ENCODE data around the gene RANGRF. TPM values are rescaled to one million over a fixed set of nuclear protein-coding genes. Genes with fewer than 3 reads are reported as not detected.

Gene RANGRF
- total and polyA plus RNA-seq, 2 donors (not counting 1 experiment from before 2014, with no cell fraction given) = 48.8 to 83.2 TPM

DNA sequence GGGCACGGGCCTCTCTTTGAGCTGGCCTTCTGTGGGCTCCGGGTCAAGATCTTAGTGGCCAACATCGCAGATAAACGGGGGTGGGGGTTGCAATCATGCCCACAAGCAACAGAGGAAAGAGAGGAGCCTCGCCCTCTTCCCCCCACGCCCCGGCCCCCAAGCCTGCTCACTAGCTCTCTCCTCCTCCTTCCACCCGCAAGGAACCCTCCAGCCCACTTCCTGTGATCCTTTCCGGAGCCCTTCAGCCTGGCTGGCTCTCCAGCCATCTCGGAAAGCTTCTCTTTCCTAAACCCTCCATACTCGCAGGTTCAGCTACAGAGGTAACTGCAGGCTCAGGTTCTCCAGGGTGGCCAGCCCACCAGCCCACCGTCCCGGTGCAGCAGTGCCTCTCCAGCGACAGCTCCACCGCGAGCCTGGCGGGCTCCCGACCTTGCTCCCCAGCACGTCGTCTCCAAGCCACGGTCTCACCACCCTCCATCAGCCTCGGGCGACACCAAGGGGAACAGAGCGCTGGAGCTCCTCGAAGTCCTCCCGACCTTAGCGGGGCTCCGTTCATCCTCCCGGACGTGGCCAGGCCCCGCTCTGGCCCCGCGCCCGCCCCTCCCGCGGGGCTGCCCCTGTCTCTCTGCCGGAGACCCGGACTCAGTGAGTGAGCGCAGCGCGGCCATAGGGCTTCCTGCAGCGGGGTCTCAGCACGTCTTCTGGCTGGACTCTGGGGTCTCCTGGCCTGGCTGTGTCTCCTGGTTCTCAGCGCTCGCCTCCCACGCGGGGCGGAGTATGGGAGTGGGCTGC lies 38.2 kb downstream of the RANGRF start:
- POLR2A ChIA-PET = no interaction called here
- peaks cover 0 to 45% (median 17%) of the 10 kb centered on the region in 4 experiments for H3K27me3 ChIP-seq (replicated peaks in 1 of 4; ENCODE audit: control extremely low read depth in 1 of 4, control insufficient read depth in 3 of 4, insufficient read depth in 4 of 4, low read length in 3 of 4)
- no peak for TF ChIP-seq EZH2 (IDR thresholded peaks at IDR 0.05; ENCODE audit: borderline replicate concordance, insufficient read depth, low read depth, low read length, poor library complexity, severe bottlenecking)
- TF ChIP-seq, protein P1, sequence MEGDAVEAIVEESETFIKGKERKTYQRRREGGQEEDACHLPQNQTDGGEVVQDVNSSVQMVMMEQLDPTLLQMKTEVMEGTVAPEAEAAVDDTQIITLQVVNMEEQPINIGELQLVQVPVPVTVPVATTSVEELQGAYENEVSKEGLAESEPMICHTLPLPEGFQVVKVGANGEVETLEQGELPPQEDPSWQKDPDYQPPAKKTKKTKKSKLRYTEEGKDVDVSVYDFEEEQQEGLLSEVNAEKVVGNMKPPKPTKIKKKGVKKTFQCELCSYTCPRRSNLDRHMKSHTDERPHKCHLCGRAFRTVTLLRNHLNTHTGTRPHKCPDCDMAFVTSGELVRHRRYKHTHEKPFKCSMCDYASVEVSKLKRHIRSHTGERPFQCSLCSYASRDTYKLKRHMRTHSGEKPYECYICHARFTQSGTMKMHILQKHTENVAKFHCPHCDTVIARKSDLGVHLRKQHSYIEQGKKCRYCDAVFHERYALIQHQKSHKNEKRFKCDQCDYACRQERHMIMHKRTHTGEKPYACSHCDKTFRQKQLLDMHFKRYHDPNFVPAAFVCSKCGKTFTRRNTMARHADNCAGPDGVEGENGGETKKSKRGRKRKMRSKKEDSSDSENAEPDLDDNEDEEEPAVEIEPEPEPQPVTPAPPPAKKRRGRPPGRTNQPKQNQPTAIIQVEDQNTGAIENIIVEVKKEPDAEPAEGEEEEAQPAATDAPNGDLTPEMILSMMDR (IDR thresholded peaks at IDR 0.05) = no peak
- H3K27ac ChIP-seq (ENCODE audit: low read length in 2 of 2) = no peak overlapping the region
- Mint-ChIP-seq H3K4me3 (peak overlapping the region; percentile 65), H3K27ac (no peak overlapping the region), H3K9me3 (ENCODE audit: insufficient read depth) (no peaks in the 10 kb centered on the region), H3K4me1 (peaks cover 19% of the 10 kb centered on the region), H3K27me3 (peaks cover 44% of the 10 kb centered on the region)
- CTCF ChIA-PET = interaction anchor here (0.6 to 1.3 kb wide), 4 partner anchors 10 to 290 kb away, joined by 3 to 4 read pairs (median 3); no protein-coding TSS in a partner anchor
- intact Hi-C loops (cut with micrococcal nuclease) = no loop called here
- H3K4me1 ChIP-seq (ENCODE audit: control insufficient read depth in 2 of 2, insufficient read depth in 2 of 2, low read length in 2 of 2) = peaks cover 15 to 24% of the 10 kb centered on the region in 2 donors
- H4K20me1 ChIP-seq (ENCODE audit: control insufficient read depth, insufficient read depth, low read length, poor library complexity, severe bottlenecking) = no peaks in the 10 kb centered on the region
- peak overlapping the region; percentile 75 for H2AFZ ChIP-seq (ENCODE audit: insufficient read depth, low read depth, low read length, poor library complexity, severe bottlenecking)
- no peaks in the 10 kb centered on the region for H3K79me2 ChIP-seq (ENCODE audit: control insufficient read depth, insufficient read depth, low read length)
- H3K4me3 ChIP-seq (ENCODE audit: control extremely low read depth in 1 of 5, extremely low read depth in 1 of 5, insufficient read depth in 1 of 5, low read depth in 2 of 5, low read length in 4 of 5) = peak overlapping the region in 4 of 5 experiments; percentile 19 to 50 (median 35)
- ATAC-seq (ENCODE audit: low read depth) = peak; percentile 41
- WGBS (ENCODE audit: insufficient coverage) = 2% methylated on average over 47 of the region's 48 CpGs
- H3K36me3 ChIP-seq (replicated peaks in 1 of 2; ENCODE audit: control extremely low read depth in 1 of 2, control insufficient read depth in 1 of 2, extremely low read depth in 1 of 2, insufficient read depth in 2 of 2, low read length in 1 of 2) = no peaks in the 10 kb centered on the region
- H3K9ac ChIP-seq (ENCODE audit: low read length) = peak overlapping the region; percentile 56
- DNase-seq = peak; percentile 46
- H3K9me3 ChIP-seq (ENCODE audit: control extremely low read depth in 1 of 3, control insufficient read depth in 2 of 3, insufficient read depth in 1 of 3, low read length in 2 of 3) = peaks cover 0 to 8% (median 0%) of the 10 kb centered on the region in 3 donors
- peak overlapping the region; percentile 88 for H3K4me2 ChIP-seq (replicated peaks; ENCODE audit: low read depth, low read length, poor library complexity, severe bottlenecking)

DNA sequence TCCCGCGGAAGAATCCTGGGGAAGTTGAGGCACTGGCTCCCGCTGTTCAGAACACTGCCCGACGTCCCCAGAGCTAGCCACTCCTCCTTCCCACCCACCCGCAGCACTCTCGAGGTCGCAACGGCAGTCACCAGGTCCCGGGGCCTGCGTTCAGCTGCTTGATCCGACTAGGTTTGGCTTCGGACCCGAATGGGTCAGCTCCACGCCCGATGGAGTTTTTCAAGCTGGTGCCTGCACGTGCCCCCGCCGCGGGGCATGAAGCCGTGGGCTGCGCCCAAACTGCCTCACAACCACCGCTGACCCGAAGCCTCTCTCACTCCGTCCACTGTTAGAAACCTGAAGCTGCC lies 38.8 kb downstream of the RANGRF start:
- TF ChIP-seq EZH2 (IDR thresholded peaks at IDR 0.05; ENCODE audit: borderline replicate concordance, insufficient read depth, low read depth, low read length, poor library complexity, severe bottlenecking) = no peak
- TF ChIP-seq, protein P1 (IDR thresholded peaks at IDR 0.05) = no peak
- peaks cover 0 to 8% (median 1%) of the 10 kb centered on the region in 3 donors for H3K9me3 ChIP-seq (ENCODE audit: control extremely low read depth in 1 of 3, control insufficient read depth in 2 of 3, insufficient read depth in 1 of 3, low read length in 2 of 3)
- H3K27ac ChIP-seq (ENCODE audit: low read length in 2 of 2) = no peak overlapping the region
- intact Hi-C loops (cut with micrococcal nuclease) = no loop called here
- H2AFZ ChIP-seq (ENCODE audit: insufficient read depth, low read depth, low read length, poor library complexity, severe bottlenecking) = peak overlapping the region; percentile 75
- peak overlapping the region in 3 of 5 experiments; percentile 32 to 50 (median 38) for H3K4me3 ChIP-seq (ENCODE audit: control extremely low read depth in 1 of 5, extremely low read depth in 1 of 5, insufficient read depth in 1 of 5, low read depth in 2 of 5, low read length in 4 of 5)
- H3K9ac ChIP-seq (ENCODE audit: low read length) = peak overlapping the region; percentile 56
- peak overlapping the region; percentile 88 for H3K4me2 ChIP-seq (replicated peaks; ENCODE audit: low read depth, low read length, poor library complexity, severe bottlenecking)
- H3K27me3 Mint-ChIP-seq = peaks cover 49% of the 10 kb centered on the region
- no peak overlapping the region for H3K27ac Mint-ChIP-seq
- no peaks in the 10 kb centered on the region for H3K36me3 ChIP-seq (replicated peaks in 1 of 2; ENCODE audit: control extremely low read depth in 1 of 2, control insufficient read depth in 1 of 2, extremely low read depth in 1 of 2, insufficient read depth in 2 of 2, low read length in 1 of 2)
- peaks cover 15 to 24% of the 10 kb centered on the region in 2 donors for H3K4me1 ChIP-seq (ENCODE audit: control insufficient read depth in 2 of 2, insufficient read depth in 2 of 2, low read length in 2 of 2)
- no peaks in the 10 kb centered on the region for H3K9me3 Mint-ChIP-seq (ENCODE audit: insufficient read depth)
- H3K4me3 Mint-ChIP-seq = peak overlapping the region; percentile 54
- peaks cover 19% of the 10 kb centered on the region for H3K4me1 Mint-ChIP-seq
- ChIA-PET CTCF (interaction anchor here (1.3 kb wide), 1 partner anchor 27 kb away, joined by 3 read pairs; no protein-coding TSS in a partner anchor), POLR2A (interaction anchor here (0.5 kb wide), 1 partner anchor 127 kb away, joined by 4 read pairs; no protein-coding TSS in a partner anchor)
- 13% methylated on average over 20 of the region's 25 CpGs for WGBS (ENCODE audit: insufficient coverage)
- H4K20me1 ChIP-seq (ENCODE audit: control insufficient read depth, insufficient read depth, low read length, poor library complexity, severe bottlenecking) = no peaks in the 10 kb centered on the region
- no peak for DNase-seq
- peaks cover 0 to 50% (median 21%) of the 10 kb centered on the region in 4 experiments for H3K27me3 ChIP-seq (replicated peaks in 1 of 4; ENCODE audit: control extremely low read depth in 1 of 4, control insufficient read depth in 3 of 4, insufficient read depth in 4 of 4, low read length in 3 of 4)
- no peaks in the 10 kb centered on the region for H3K79me2 ChIP-seq (ENCODE audit: control insufficient read depth, insufficient read depth, low read length)
- no peak for ATAC-seq (ENCODE audit: low read depth)

Data from B cell (primary cell).